ENCODE measurements around the gene SLAIN1. TPM values are rescaled to one million over a fixed set of nuclear protein-coding genes. Genes with fewer than 3 reads are reported as not detected.

Gene SLAIN1
- total and polyA plus RNA-seq, 2 of the 8 experiments (the other 6 are each of a cell fraction or from before 2014, with no cell fraction given) = 35.0 to 37.7 TPM

DNA sequence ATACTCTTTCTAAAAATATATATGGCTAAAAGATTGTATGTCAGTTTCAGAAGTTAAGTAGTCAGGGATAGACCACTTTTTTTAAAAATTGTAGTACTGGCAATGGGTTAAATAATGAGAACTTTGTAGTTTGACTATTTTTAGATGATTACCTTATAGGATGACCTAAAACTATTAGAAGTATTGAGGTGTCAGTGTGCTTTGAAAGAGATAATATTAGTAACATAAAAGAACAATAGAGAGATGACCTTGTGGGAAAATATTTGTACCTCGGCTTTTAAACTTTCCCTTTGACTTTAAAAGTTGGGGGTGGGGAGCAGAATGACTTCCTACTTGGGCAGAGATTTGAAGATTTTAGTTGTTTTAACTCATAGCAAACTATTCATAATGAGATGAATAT is 48.3 kb downstream of the SLAIN1 start:
- Histone ChIP-seq H4K91ac (replicated peaks; ENCODE audit: insufficient read length, low read length) (no peak overlapping the region), H3K27ac (ENCODE audit: low read depth, low read length) (no peak overlapping the region), H4K8ac (ENCODE audit: extremely low read depth, insufficient read depth, low read length) (no peak overlapping the region), H2BK5ac (ENCODE audit: low read depth, low read length) (no peak overlapping the region), H3K9me3 (ENCODE audit: insufficient read depth in 2 of 2, low read depth in 1 of 2, low read length in 1 of 2) (no peaks in the 10 kb centered on the region), H4K5ac (ENCODE audit: insufficient read length, low read depth, low read length) (no peak overlapping the region), H4K20me1 (replicated peaks in 1 of 2; ENCODE audit: control insufficient read depth in 1 of 2, insufficient read depth in 2 of 2, low read length in 2 of 2) (peaks cover 2 to 6% of the 10 kb centered on the region in 2 experiments), H3K4me1 (replicated peaks in 1 of 4; ENCODE audit: control insufficient read depth in 3 of 4, insufficient read depth in 4 of 4, low read length in 3 of 4) (peaks cover 0 to 2% (median 0%) of the 10 kb centered on the region in 4 experiments; a peak in 2 of 7 replicates), H2AK5ac (ENCODE audit: low read depth, low read length) (no peak overlapping the region), H3K4me2 (ENCODE audit: insufficient read depth in 1 of 2, low read depth in 2 of 2, low read length in 2 of 2) (no peak overlapping the region), H3K23me2 (ENCODE audit: low read depth, low read length) (no peaks in the 10 kb centered on the region), H3K4me3 (ENCODE audit: extremely low read depth in 1 of 4, insufficient read depth in 2 of 4, low read depth in 3 of 4, low read length in 4 of 4) (no peak overlapping the region), H2AFZ (ENCODE audit: low read length) (no peak overlapping the region), H3K56ac (replicated peaks; ENCODE audit: insufficient read length, low read depth, low read length) (no peak overlapping the region), H3K79me1 (ENCODE audit: low read depth, low read length) (peaks cover 2% of the 10 kb centered on the region), H3K23ac (ENCODE audit: insufficient read length) (no peak overlapping the region), H2BK20ac (ENCODE audit: low read length) (no peak overlapping the region), H3K18ac (ENCODE audit: extremely low read depth, low read length) (no peak overlapping the region), H3K27me3 (replicated peaks in 1 of 4; ENCODE audit: control insufficient read depth in 3 of 4, extremely low read depth in 1 of 4, insufficient read depth in 3 of 4, low read length in 3 of 4) (no peaks in the 10 kb centered on the region), H3K14ac (ENCODE audit: insufficient read length) (no peak overlapping the region), H2BK120ac (replicated peaks; ENCODE audit: low read depth, low read length) (no peak overlapping the region), H3K4ac (replicated peaks; ENCODE audit: insufficient read length, low read depth, low read length) (no peak overlapping the region), H2BK12ac (ENCODE audit: low read depth, low read length) (no peak overlapping the region), H3K79me2 (ENCODE audit: control insufficient read depth in 1 of 2, insufficient read depth in 2 of 2, low read length in 2 of 2) (peaks cover 0 to 23% of the 10 kb centered on the region in 2 experiments; a peak in 2 of 4 replicates), H3K36me3 (ENCODE audit: control insufficient read depth in 2 of 4, insufficient read depth in 4 of 4, low read length in 3 of 4) (peaks cover 3 to 19% (median 16%) of the 10 kb centered on the region in 4 experiments), H2BK15ac (ENCODE audit: low read length) (no peak overlapping the region), H3K9ac (replicated peaks in 1 of 4; ENCODE audit: extremely low read depth in 1 of 4, low read depth in 3 of 4, low read length in 3 of 4) (no peak overlapping the region)
- WGBS, 2 experiments (ENCODE audit: extremely low coverage in 1 of 2, insufficient coverage in 1 of 2, insufficient read length in 1 of 2, insufficient replicate concordance in 2 of 2, low coverage in 1 of 2, low lambda C conversion rate in 2 of 2, missing lambda C conversion rate in 1 of 2) = 97% methylated on average over 1 of the region's 1 CpG; no CpG with 5 or more reads in 1 of the 2 experiments
- ChIA-PET CTCF (ENCODE audit: partially characterized antibody) (no interaction called here), POLR2A (ENCODE audit: partially characterized antibody) (no interaction called here)
- no peak for FAIRE-seq
- no peak for DNase-seq (ENCODE audit: low read depth in 1 of 2, low spot score in 2 of 2)
- TF ChIP-seq RXRA (IDR thresholded peaks at IDR 0.05; ENCODE audit: insufficient read depth, low read depth, low read length) (no peak), EP300 (IDR thresholded peaks at IDR 0.05; ENCODE audit: borderline replicate concordance in 1 of 2, low read depth in 2 of 2, low read length in 2 of 2) (no peak), CHD2 (IDR thresholded peaks at IDR 0.05; ENCODE audit: low read length) (no peak), HDAC6 (IDR thresholded peaks at IDR 0.05; ENCODE audit: low read depth, low read length) (no peak), TCF12 (IDR thresholded peaks at IDR 0.05; ENCODE audit: low read depth, low read length) (no peak), GTF2F1 (IDR thresholded peaks at IDR 0.05; ENCODE audit: borderline replicate concordance, low read depth, low read length) (no peak), JUND (IDR thresholded peaks at IDR 0.05; ENCODE audit: low read length) (no peak), E2F6 (IDR thresholded peaks at IDR 0.05) (no peak), SIN3A (conservative IDR thresholded peaks at IDR 0.05 in 1 of 2, IDR thresholded peaks at IDR 0.05 in 1 of 2; ENCODE audit: low read depth in 1 of 2, low read length in 2 of 2) (no peak), SP1 (IDR thresholded peaks at IDR 0.05; ENCODE audit: low read depth, low read length) (no peak)

Measured in H1 (cell line).